SK-N-MC (cell line): ENCODE results near the gene P2RX3.
"Not testable (repeated sequence)": the region's sequence is repeated elsewhere in the genome, so short reads cannot be mapped to it uniquely, and the experiment has no call there.

Experiments
- DNase-seq: peaks from one replicate; pipeline ENCODE4 v3.0.0-alpha.2; 2011; ENCODE audit warnings: low read depth, low spot score
- H3K27ac ChIP-seq: fragments of 200-600 bp; sonication (generic); 2 replicates; pipeline ENCODE4 v1.5.1; 2016; ENCODE audit warnings: mixed run types
- H3K36me3 ChIP-seq: fragments of 200-600 bp; sonication (generic); 2 replicates; pipeline ENCODE4 v1.6.1; 2017; ENCODE audit warnings: antibody characterized with exemption, low read length, mixed read lengths; ENCODE audit not compliant: insufficient read depth
- H3K4me3 ChIP-seq: fragments of 200-600 bp; sonication (generic); 2 replicates; pipeline ENCODE4 v1.5.1; 2016
- H3K9ac ChIP-seq: fragments of 200-600 bp; sonication (generic); 2 replicates; pipeline ENCODE4 v1.8.0; 2017; ENCODE audit warnings: mixed run types, mixed read lengths; ENCODE audit not compliant: insufficient read length
- H3K9me3 ChIP-seq: fragments of 200-600 bp; sonication (generic); 2 replicates; pipeline ENCODE4 v1.6.1; 2017; ENCODE audit warnings: low read depth, mild to moderate bottlenecking, antibody characterized with exemption, low read length, moderate library complexity, mixed read lengths
- EZH2 ChIP-seq: fragments of 200-600 bp; sonication (generic); IDR thresholded peaks from one replicate; pipeline ENCODE4 v1.6.1; 2017; ENCODE audit warnings: antibody characterized with exemption
- FOXP2 ChIP-seq: optimal IDR thresholded peaks from 2 replicates; pipeline ENCODE3; 2011; ENCODE audit warnings: mild to moderate bottlenecking, moderate library complexity; ENCODE audit not compliant: insufficient read depth; ENCODE audit errors: extremely low read length, control extremely low read depth
- POLR2AphosphoS5 ChIP-seq: IDR thresholded peaks from 2 replicates; pipeline ENCODE4 v1.6.1; 2012; ENCODE audit warnings: mild to moderate bottlenecking, low read depth, low read length, borderline replicate concordance

P2RX3 gene

DNA sequence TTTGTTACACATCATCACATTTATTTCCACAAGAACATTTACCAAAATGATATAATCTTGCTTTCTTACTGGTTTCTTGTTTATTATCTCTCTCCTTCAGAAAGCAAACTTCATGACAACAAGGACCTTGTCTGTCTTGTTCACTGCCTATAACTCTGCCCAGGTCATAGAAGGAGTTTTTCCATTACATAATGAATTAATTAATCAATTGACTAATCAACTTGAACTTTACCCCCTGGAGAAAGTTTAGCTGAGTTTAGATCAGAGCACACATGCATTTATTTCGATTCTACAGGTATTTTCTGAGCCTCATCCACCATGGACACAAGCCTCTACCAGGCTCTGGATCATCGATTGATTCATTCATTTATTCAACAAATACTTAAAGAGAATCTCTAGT is 58.6 kb downstream of the P2RX3 start:
- Histone ChIP-seq H3K36me3 (no peaks in the 10 kb centered on the region), H3K27ac (no peak overlapping the region), H3K9me3 (no peaks in the 10 kb centered on the region), H3K9ac (no peak overlapping the region), H3K4me3 (no peak overlapping the region)
- TF ChIP-seq FOXP2 (no peak), EZH2 (no peak), POLR2AphosphoS5 (no peak)
- DNase-seq = no peak

DNA sequence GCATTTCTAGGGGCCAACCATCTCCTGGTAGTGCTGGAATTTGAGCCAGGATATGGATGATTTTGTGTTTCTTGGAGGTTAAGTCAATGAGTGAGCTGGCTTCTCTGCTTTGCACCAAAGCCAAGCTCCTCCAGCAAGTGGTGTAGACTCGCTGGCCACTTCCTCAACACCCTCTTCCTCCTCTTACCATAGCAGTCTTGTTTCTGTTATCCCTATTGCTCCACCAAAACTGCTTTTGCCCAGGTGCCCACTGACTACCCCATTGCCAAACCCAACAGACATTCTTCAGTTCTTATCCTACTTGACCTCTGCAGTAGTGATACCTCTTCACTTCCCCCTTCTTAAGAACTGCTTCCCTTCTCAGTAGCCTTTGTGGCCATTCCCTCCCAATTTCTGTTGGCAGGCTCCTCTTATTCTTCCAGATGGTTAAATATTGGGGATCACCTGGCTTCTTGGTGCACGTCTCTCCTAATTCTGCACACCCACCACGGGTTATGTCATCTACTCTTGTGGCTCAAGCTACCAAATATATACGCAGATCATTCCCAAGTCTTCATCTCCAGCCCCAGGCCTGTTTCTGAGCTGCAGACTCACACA is 59.3 kb downstream of the P2RX3 start:
- no peaks in the 10 kb centered on the region for H3K9me3 ChIP-seq
- DNase-seq = no peak
- TF ChIP-seq EZH2 (no peak), POLR2AphosphoS5 (no peak), FOXP2 (no peak)
- H3K9ac ChIP-seq = no peak overlapping the region
- H3K27ac ChIP-seq = no peak overlapping the region
- no peak overlapping the region for H3K4me3 ChIP-seq
- H3K36me3 ChIP-seq = no peaks in the 10 kb centered on the region

DNA sequence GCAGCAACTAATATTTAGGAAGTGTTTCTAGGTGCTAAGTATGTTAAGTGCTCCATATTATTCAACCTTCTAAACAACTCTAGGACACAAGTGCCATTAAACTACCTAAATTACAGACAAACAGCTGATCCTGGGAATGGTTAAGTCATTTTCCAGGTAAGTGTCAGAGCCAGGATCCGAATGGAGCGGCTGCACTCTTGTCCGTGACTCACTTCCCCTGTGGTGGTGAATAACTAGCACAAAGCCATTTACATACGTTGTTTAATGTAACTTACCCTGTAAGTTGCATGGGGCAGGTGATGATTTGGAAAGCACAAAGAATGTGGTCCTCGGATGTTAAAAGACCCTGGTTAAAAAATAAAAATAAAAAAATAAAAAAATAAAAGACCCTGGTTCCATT is 61.1 kb downstream of the P2RX3 start:
- DNase-seq = no peak
- no peaks in the 10 kb centered on the region for H3K9me3 ChIP-seq
- H3K36me3 ChIP-seq = no peaks in the 10 kb centered on the region
- TF ChIP-seq FOXP2 (no peak), POLR2AphosphoS5 (no peak), EZH2 (no peak)
- H3K9ac ChIP-seq = no peak overlapping the region
- no peak overlapping the region for H3K4me3 ChIP-seq
- H3K27ac ChIP-seq = no peak overlapping the region

DNA sequence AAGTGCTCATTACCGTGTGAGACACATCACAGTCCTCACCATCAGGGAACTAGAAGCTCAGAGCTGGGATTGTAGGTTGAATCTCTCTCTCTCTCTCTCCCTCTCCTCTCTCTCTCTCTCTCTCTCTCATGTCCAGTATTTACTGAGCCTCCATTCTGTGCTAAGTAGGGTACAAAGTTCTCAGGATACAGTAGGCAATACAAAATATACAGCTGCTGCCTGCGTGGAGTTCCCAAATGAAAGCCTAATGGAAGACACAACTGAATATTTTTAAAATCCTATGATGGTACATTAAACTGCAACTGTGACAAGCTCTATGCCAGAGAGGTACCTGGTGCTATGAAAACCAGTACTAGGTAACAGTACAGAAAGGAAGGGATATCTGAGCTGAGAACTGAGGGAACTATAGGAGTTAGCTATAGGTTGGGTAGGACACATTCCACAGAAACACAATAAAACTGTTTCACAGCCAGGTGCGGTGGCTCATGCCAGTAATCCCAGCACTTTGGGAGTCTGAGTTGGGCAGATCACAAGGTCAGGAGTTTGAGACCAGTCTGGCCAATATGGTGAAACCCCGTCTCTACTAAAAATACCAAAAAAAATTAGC is 61.9 kb downstream of the P2RX3 start:
- Histone ChIP-seq H3K36me3 (no peaks in the 10 kb centered on the region), H3K9ac (no peak overlapping the region), H3K9me3 (no peaks in the 10 kb centered on the region), H3K4me3 (no peak overlapping the region), H3K27ac (no peak overlapping the region)
- TF ChIP-seq FOXP2 (no peak), EZH2 (no peak), POLR2AphosphoS5 (no peak)
- no peak for DNase-seq

DNA sequence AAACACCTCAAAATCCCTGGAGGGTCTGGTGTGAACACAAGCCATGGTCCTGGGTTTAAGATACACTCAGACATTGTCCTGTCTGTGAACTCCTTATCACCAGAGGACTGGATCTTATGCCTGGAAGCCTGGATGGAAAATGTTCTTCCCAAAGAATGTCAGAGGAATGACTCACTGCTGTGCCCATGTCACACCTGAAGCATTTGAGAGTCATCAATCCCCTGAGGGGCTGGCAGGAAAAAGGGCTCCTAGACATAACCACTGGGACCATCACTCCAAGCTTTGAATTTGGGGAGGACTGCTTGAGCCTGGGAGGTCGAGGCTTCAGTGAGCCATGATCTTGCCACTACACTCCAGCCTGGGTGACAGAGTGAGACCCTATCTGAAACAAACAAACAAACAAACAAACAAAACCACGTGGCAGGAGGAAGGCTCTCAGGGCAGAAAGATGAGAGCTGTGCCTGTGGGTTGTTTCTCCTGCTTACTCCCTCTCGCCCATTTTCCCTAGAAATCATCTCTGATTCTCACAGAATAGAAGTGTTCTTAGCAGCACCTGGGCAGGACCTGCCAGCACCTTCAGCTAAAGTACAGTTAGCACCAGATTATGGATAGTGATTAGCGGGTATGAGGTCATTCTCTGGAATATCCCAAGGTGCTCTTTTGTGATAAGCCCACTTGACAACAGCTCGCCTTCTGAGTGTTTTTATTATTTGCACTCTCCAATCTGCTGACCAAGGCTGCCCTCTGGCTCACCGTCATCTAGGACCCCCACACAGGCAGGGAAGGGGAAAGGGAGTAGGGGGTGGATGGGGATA is 64.2 kb downstream of the P2RX3 start:
- H3K27ac ChIP-seq = no peak overlapping the region
- no peaks in the 10 kb centered on the region for H3K36me3 ChIP-seq
- no peak overlapping the region for H3K4me3 ChIP-seq
- no peaks in the 10 kb centered on the region for H3K9me3 ChIP-seq
- TF ChIP-seq FOXP2 (no peak), EZH2 (no peak), POLR2AphosphoS5 (no peak)
- H3K9ac ChIP-seq = no peak overlapping the region
- DNase-seq = no peak

DNA sequence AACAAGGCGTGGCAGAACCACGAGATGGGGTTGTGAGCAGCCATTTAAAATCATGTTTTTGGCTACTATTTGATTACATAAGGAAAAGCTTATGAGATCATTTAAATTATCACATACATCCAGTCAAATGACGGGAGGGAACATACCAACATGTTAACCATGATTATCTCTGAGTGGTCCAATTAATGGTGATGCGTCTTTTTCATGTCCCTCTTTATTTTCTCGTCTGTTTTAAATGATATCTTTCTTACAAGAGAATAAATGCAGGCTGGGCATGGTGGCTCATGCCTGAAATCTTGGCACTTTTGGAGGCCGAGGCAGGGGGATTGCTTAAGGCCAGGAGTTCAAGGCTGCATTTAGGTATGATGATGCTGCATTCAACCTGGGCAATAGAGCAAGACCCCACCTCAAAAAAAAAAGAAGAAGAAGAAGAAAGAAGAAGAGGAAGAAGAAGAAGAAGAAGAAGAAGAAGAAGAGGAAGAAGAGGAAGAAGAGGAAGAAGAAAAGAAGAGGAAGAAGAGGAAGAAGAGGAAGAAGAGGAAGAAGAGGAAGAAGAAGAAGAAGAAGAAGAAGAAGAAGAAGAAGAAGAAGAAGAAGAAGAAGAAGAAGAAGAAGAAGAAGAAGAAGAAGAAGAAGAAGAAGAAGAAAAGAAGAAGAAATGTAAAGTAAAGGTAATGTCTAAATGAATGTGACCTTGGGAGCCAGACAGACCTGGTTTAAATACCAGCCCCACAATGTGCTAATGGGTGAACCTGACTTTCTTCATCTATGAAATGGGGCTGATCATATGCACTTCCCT is 65.0 kb downstream of the P2RX3 start:
- not testable (repeated sequence) for H3K27ac ChIP-seq, H3K9ac ChIP-seq, DNase-seq, H3K4me3 ChIP-seq, H3K9me3 ChIP-seq, H3K36me3 ChIP-seq

DNA sequence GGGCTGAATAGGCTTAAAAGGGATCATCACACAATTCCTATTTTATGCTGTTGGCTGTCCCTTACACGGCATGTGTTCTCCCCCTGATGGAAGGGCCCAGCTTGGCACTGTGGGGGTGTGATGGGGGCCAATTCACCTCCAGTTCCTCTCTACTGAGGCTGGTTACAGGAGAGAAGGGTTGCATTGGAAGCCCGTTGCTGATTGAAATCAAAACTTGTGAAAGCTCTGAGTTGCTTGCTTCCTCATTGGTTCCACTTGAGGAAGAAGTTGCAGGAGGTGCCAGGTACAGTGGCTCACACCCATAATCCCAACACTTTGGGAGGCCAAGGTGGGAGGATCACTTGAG is 65.6 kb downstream of the P2RX3 start:
- Histone ChIP-seq H3K4me3 (no peak overlapping the region), H3K27ac (no peak overlapping the region), H3K9me3 (no peaks in the 10 kb centered on the region), H3K36me3 (no peaks in the 10 kb centered on the region), H3K9ac (no peak overlapping the region)
- DNase-seq = no peak
- TF ChIP-seq FOXP2 = no peak
- TF ChIP-seq EZH2 = no peak
- no peak for TF ChIP-seq POLR2AphosphoS5

DNA sequence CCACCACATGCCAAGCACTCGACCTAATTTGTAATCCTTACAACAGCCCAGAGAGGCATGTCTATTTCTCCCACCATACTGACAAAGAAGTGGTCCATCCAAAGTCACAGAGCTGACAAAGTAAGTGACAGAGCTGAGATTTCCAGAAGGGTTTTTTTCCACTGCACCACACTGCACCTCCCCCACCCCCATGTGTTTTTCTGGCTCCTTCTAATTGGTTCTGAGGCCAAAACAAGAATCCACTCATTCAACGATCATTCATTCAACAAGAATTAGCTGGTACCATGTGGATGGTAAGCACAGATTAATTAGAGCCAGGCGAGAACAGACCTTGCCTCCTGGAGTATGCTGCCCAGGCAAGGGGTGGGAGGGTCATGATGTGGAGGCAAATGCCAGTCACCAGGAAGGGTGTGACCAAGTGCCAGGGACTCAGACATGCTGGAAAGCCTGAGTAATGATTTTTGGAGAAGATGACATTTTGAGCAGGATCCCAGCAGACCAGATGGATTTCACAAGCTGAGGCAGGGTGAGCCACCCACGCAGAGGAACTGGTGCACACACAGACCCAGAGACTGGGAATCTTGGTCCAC is 67.2 kb downstream of the P2RX3 start:
- no peak for DNase-seq
- no peak for TF ChIP-seq FOXP2
- no peak for TF ChIP-seq EZH2
- no peak for TF ChIP-seq POLR2AphosphoS5
- Histone ChIP-seq H3K9me3 (no peaks in the 10 kb centered on the region), H3K4me3 (no peak overlapping the region), H3K36me3 (no peaks in the 10 kb centered on the region), H3K9ac (no peak overlapping the region), H3K27ac (no peak overlapping the region)
